GM19193 (cell line): Measurements from ENCODE around the gene CAMTA1.
A peak's percentile ranks its signal among the peaks of the same experiment; 100 is the strongest.

Experiments
- POLR2A ChIP-seq: IDR thresholded peaks from 4 replicates; pipeline ENCODE4 v1.6.1; 2011; ENCODE audit not compliant: insufficient read depth, insufficient read length; ENCODE audit errors: extremely low read depth

Gene CAMTA1

GRCh38 chr1:6776389-6776788, 8.9 kb upstream of the CAMTA1 start:
- no peak for TF ChIP-seq POLR2A

GRCh38 chr1:6776895-6777294, 8.4 kb upstream of the CAMTA1 start:
- TF ChIP-seq POLR2A = no peak

- no peak for TF ChIP-seq POLR2A
Observed at GRCh38 chr1:6777813-6778212, 7.4 kb upstream of the CAMTA1 start.

GRCh38 chr1:6779089-6779805, 6.0 kb upstream of the CAMTA1 start:
- TF ChIP-seq POLR2A = no peak

GRCh38 chr1:6782151-6782550, 3.1 kb upstream of the CAMTA1 start:
- TF ChIP-seq POLR2A = no peak

- no peak for TF ChIP-seq POLR2A
Observed at GRCh38 chr1:6783221-6783620, 2.0 kb upstream of the CAMTA1 start.

GRCh38 chr1:6783936-6784559, 1.2 kb upstream of the CAMTA1 start:
- TF ChIP-seq POLR2A = peak; percentile 94

- TF ChIP-seq POLR2A = peak; percentile 62
Observed at GRCh38 chr1:6784560-6785317, 515 bp upstream of the CAMTA1 start.

- TF ChIP-seq POLR2A = no peak
Observed at GRCh38 chr1:6785728-6786505, 663 bp downstream of the CAMTA1 start.

GRCh38 chr1:6788946-6789345, 3.7 kb downstream of the CAMTA1 start:
- no peak for TF ChIP-seq POLR2A

- TF ChIP-seq POLR2A = no peak
Observed at GRCh38 chr1:6790146-6790545, 4.9 kb downstream of the CAMTA1 start.

GRCh38 chr1:6794164-6794563, 8.9 kb downstream of the CAMTA1 start:
- no peak for TF ChIP-seq POLR2A

GRCh38 chr1:6795203-6795602, 9.9 kb downstream of the CAMTA1 start:
- no peak for TF ChIP-seq POLR2A

- no peak for TF ChIP-seq POLR2A
Observed at GRCh38 chr1:6795661-6796060, 10.4 kb downstream of the CAMTA1 start.

GRCh38 chr1:6796095-6796494, 10.8 kb downstream of the CAMTA1 start:
- TF ChIP-seq POLR2A = no peak
